ENCODE results near the gene B3GNT5. TPM values are rescaled to one million over a fixed set of nuclear protein-coding genes. Genes with fewer than 3 reads are reported as not detected.

B3GNT5 gene
- total and polyA plus RNA-seq, 2 donors (not counting 1 experiment from before 2014, with no cell fraction given): 0.96 to 1.3 TPM

DNA sequence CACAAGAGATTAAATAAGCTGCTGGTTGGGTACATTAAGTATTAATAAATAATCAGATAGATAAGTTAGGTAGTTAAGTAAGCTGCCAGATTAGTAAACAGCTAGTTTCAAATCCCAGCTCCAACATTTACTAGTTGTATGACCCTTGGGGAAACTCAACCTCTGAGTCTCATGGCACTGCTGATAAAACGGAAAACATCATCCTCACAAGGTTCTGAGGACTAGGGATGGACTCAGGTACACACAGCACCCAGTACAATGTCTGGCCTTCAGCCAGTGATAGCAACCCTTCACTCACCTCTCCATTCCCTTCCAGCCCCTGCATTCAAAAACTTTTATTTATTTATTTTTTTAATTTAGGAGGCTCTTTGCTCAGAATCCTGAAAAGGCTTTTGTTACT, 32.3 kb downstream of the B3GNT5 start:
- Histone ChIP-seq H3K9me3 (ENCODE audit: control insufficient read depth, insufficient read depth, low read depth, low read length) (no peaks in the 10 kb centered on the region), H3K36me3 (ENCODE audit: control insufficient read depth, insufficient read depth, low read length) (no peaks in the 10 kb centered on the region), H3K27ac (ENCODE audit: insufficient read depth, low read length) (peak overlapping the region; percentile 9), H3K4me3 (replicated peaks in 1 of 4; ENCODE audit: control extremely low read depth in 1 of 4, insufficient read depth in 1 of 4, low read depth in 3 of 4, low read length in 4 of 4) (no peak overlapping the region), H3K9ac (ENCODE audit: insufficient read depth, low read length) (no peak overlapping the region), H3K4me1 (ENCODE audit: control insufficient read depth, extremely low read depth, insufficient read depth, low read length) (peaks cover 3% of the 10 kb centered on the region), H3K4me2 (ENCODE audit: extremely low read depth, insufficient read depth, low read length) (peak overlapping the region; percentile 16), H3K27me3 (ENCODE audit: control insufficient read depth, insufficient read depth, low read length) (no peaks in the 10 kb centered on the region), H2AFZ (ENCODE audit: low read length) (no peak overlapping the region), H4K20me1 (ENCODE audit: control insufficient read depth, extremely low read depth, insufficient read depth, low read length) (no peaks in the 10 kb centered on the region), H3K79me2 (ENCODE audit: control insufficient read depth, insufficient read depth, low read length) (no peaks in the 10 kb centered on the region)
- TF ChIP-seq, protein P1, sequence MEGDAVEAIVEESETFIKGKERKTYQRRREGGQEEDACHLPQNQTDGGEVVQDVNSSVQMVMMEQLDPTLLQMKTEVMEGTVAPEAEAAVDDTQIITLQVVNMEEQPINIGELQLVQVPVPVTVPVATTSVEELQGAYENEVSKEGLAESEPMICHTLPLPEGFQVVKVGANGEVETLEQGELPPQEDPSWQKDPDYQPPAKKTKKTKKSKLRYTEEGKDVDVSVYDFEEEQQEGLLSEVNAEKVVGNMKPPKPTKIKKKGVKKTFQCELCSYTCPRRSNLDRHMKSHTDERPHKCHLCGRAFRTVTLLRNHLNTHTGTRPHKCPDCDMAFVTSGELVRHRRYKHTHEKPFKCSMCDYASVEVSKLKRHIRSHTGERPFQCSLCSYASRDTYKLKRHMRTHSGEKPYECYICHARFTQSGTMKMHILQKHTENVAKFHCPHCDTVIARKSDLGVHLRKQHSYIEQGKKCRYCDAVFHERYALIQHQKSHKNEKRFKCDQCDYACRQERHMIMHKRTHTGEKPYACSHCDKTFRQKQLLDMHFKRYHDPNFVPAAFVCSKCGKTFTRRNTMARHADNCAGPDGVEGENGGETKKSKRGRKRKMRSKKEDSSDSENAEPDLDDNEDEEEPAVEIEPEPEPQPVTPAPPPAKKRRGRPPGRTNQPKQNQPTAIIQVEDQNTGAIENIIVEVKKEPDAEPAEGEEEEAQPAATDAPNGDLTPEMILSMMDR (conservative IDR thresholded peaks at IDR 0.05 in 1 of 2, IDR thresholded peaks at IDR 0.05 in 1 of 2; ENCODE audit: low read depth in 1 of 2, low read length in 2 of 2): no peak
- no peak for TF ChIP-seq EZH2 (IDR thresholded peaks at IDR 0.05; ENCODE audit: low read length, missing control alignments)
- no peak for DNase-seq (ENCODE audit: low read depth in 2 of 2)

DNA sequence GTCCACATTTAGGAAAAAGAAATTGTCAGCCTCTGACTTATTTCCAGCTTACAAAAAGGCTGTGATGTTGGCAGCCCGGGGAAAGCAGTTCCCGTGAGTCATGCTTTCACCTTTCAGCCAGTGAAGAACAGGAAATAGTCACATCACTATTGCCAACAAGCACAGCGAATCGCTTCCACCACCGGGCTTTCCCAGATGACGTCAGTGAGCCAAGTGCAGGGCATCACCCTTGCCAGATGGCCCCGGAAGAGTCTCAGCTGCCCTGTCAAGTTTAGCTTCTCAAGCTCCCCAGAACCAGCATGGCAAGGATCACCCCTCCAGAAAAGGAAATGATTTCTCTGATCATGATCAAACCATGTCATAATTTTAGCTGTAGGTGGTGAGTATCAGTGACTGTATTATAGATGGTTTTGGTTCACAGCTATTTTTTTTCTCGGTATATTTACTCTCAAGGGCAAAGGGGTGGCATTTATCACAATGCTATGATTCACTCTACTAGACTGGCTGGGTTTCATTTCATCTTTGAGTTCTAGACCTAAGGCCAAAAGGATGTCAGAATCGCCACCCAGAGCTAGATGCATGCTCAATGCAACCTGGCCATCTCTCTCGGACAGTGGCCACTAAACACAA, 32.9 kb downstream of the B3GNT5 start:
- H3K27ac ChIP-seq (ENCODE audit: insufficient read depth, low read length): peak overlapping the region; percentile 9
- DNase-seq (ENCODE audit: low read depth in 2 of 2): peak; percentile 98 to 100
- H2AFZ ChIP-seq (ENCODE audit: low read length): no peak overlapping the region
- H3K4me3 ChIP-seq (replicated peaks in 1 of 4; ENCODE audit: control extremely low read depth in 1 of 4, insufficient read depth in 1 of 4, low read depth in 3 of 4, low read length in 4 of 4): no peak overlapping the region
- TF ChIP-seq, protein P1 (conservative IDR thresholded peaks at IDR 0.05 in 1 of 2, IDR thresholded peaks at IDR 0.05 in 1 of 2; ENCODE audit: low read depth in 1 of 2, low read length in 2 of 2): no peak
- no peak for TF ChIP-seq EZH2 (IDR thresholded peaks at IDR 0.05; ENCODE audit: low read length, missing control alignments)
- H3K9me3 ChIP-seq (ENCODE audit: control insufficient read depth, insufficient read depth, low read depth, low read length): no peaks in the 10 kb centered on the region
- H3K9ac ChIP-seq (ENCODE audit: insufficient read depth, low read length): no peak overlapping the region
- no peaks in the 10 kb centered on the region for H3K27me3 ChIP-seq (ENCODE audit: control insufficient read depth, insufficient read depth, low read length)
- H3K4me2 ChIP-seq (ENCODE audit: extremely low read depth, insufficient read depth, low read length): no peak overlapping the region
- H3K4me1 ChIP-seq (ENCODE audit: control insufficient read depth, extremely low read depth, insufficient read depth, low read length): peaks cover 3% of the 10 kb centered on the region
- H4K20me1 ChIP-seq (ENCODE audit: control insufficient read depth, extremely low read depth, insufficient read depth, low read length): no peaks in the 10 kb centered on the region
- no peaks in the 10 kb centered on the region for H3K36me3 ChIP-seq (ENCODE audit: control insufficient read depth, insufficient read depth, low read length)
- no peaks in the 10 kb centered on the region for H3K79me2 ChIP-seq (ENCODE audit: control insufficient read depth, insufficient read depth, low read length)

DNA sequence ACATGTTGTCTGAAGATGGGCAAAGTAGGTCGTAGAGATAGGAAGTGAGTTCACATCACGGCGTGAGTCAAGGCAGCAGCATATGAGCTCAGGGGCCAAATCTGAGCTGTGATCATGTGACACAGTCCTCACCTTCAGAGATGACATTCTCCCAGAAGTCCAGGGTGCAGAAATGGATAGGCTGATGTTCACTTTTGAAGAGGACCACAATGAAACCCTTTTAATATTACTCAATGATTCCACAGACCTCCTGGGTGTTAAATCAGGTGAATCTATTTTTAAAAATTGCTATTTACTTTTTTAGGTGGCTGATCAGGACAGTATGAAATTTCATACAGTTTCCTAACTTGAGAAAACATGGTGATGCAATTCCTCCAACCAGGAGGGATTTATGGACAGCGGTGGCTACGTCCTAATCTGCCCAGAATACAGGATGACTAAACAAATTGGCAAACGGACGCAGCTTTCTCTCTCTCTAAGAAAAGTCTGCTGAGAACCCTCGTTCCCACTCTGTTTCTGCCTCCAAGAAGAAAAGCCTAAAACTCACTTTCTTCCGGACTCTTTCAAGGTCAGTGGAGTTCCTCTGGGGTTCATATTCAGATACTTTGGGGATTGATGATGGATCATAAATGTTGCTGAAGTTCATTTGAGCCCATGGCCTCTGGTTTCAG, 34.4 kb downstream of the B3GNT5 start:
- Histone ChIP-seq H3K4me2 (ENCODE audit: extremely low read depth, insufficient read depth, low read length) (no peak overlapping the region), H2AFZ (ENCODE audit: low read length) (no peak overlapping the region), H3K79me2 (ENCODE audit: control insufficient read depth, insufficient read depth, low read length) (no peaks in the 10 kb centered on the region), H3K9me3 (ENCODE audit: control insufficient read depth, insufficient read depth, low read depth, low read length) (no peaks in the 10 kb centered on the region), H4K20me1 (ENCODE audit: control insufficient read depth, extremely low read depth, insufficient read depth, low read length) (no peaks in the 10 kb centered on the region), H3K36me3 (ENCODE audit: control insufficient read depth, insufficient read depth, low read length) (no peaks in the 10 kb centered on the region), H3K27ac (ENCODE audit: insufficient read depth, low read length) (no peak overlapping the region), H3K4me3 (replicated peaks in 1 of 4; ENCODE audit: control extremely low read depth in 1 of 4, insufficient read depth in 1 of 4, low read depth in 3 of 4, low read length in 4 of 4) (peak overlapping the region in 1 of 4 experiments; percentile 60), H3K4me1 (ENCODE audit: control insufficient read depth, extremely low read depth, insufficient read depth, low read length) (peaks cover 3% of the 10 kb centered on the region), H3K27me3 (ENCODE audit: control insufficient read depth, insufficient read depth, low read length) (no peaks in the 10 kb centered on the region), H3K9ac (ENCODE audit: insufficient read depth, low read length) (no peak overlapping the region)
- TF ChIP-seq, protein P1 (conservative IDR thresholded peaks at IDR 0.05 in 1 of 2, IDR thresholded peaks at IDR 0.05 in 1 of 2; ENCODE audit: low read depth in 1 of 2, low read length in 2 of 2): no peak
- TF ChIP-seq EZH2 (IDR thresholded peaks at IDR 0.05; ENCODE audit: low read length, missing control alignments): no peak
- DNase-seq (ENCODE audit: low read depth in 2 of 2): peak; percentile 95 to 99

Measured in fibroblast of lung (primary cell).